ENCODE data around the gene NAT9. TPM values are rescaled to one million over a fixed set of nuclear protein-coding genes. Genes with fewer than 3 reads are reported as not detected.

Gene NAT9
- total RNA-seq, 1 donor from 2014 or later = 50.1 TPM

- no peak for DNase-seq (ENCODE audit: low spot score)
- peaks cover 18% of the 10 kb centered on the region for H3K27me3 Mint-ChIP-seq (ENCODE audit: unreplicated experiment)
- peak overlapping the region; percentile 94 for H3K4me3 Mint-ChIP-seq (ENCODE audit: unreplicated experiment)
- H3K36me3 Mint-ChIP-seq (ENCODE audit: low read depth, unreplicated experiment) = peaks cover 5% of the 10 kb centered on the region
- TF ChIP-seq CTCF (IDR thresholded peaks at IDR 0.05; ENCODE audit: unreplicated experiment) = no peak
- no peaks in the 10 kb centered on the region for H3K9me3 Mint-ChIP-seq (ENCODE audit: unreplicated experiment)
- H3K27ac Mint-ChIP-seq (ENCODE audit: unreplicated experiment) = peak overlapping the region; percentile 86
- H3K4me1 Mint-ChIP-seq (ENCODE audit: unreplicated experiment) = peaks cover 44% of the 10 kb centered on the region
Observed at GRCh38 chr17:74749279-74750038, 26.7 kb downstream of the NAT9 start.

- peak; percentile 97 for DNase-seq (ENCODE audit: low spot score)
- H3K27me3 Mint-ChIP-seq (ENCODE audit: unreplicated experiment) = peaks cover 21% of the 10 kb centered on the region
- peaks cover 5% of the 10 kb centered on the region for H3K36me3 Mint-ChIP-seq (ENCODE audit: low read depth, unreplicated experiment)
- H3K4me1 Mint-ChIP-seq (ENCODE audit: unreplicated experiment) = peaks cover 48% of the 10 kb centered on the region
- H3K4me3 Mint-ChIP-seq (ENCODE audit: unreplicated experiment) = peak within 1 kb of the TSS; percentile 94
- H3K9me3 Mint-ChIP-seq (ENCODE audit: unreplicated experiment) = no peaks in the 10 kb centered on the region
- peak; percentile 20 for TF ChIP-seq CTCF (IDR thresholded peaks at IDR 0.05; ENCODE audit: unreplicated experiment)
- peak within 1 kb of the TSS; percentile 86 for H3K27ac Mint-ChIP-seq (ENCODE audit: unreplicated experiment)
Observed at GRCh38 chr17:74748529-74749278, 27.4 kb downstream of the NAT9 start, which contains the start of gene NHERF1. Gene NHERF1 (plus strand): TSS chr17:74748628. CDS start chr17:74748847, 219 bp downstream.

GRCh38 chr17:74748279-74748528, 27.9 kb downstream of the NAT9 start:
- no peak for DNase-seq (ENCODE audit: low spot score)
- Mint-ChIP-seq H3K4me3 (ENCODE audit: unreplicated experiment) (no peak overlapping the region), H3K4me1 (ENCODE audit: unreplicated experiment) (peaks cover 53% of the 10 kb centered on the region), H3K36me3 (ENCODE audit: low read depth, unreplicated experiment) (peaks cover 5% of the 10 kb centered on the region), H3K27me3 (ENCODE audit: unreplicated experiment) (peaks cover 20% of the 10 kb centered on the region), H3K27ac (ENCODE audit: unreplicated experiment) (no peak overlapping the region), H3K9me3 (ENCODE audit: unreplicated experiment) (no peaks in the 10 kb centered on the region)
- TF ChIP-seq CTCF (IDR thresholded peaks at IDR 0.05; ENCODE audit: unreplicated experiment) = no peak

- Mint-ChIP-seq H3K27ac (ENCODE audit: unreplicated experiment) (no peak overlapping the region), H3K9me3 (ENCODE audit: unreplicated experiment) (no peaks in the 10 kb centered on the region), H3K27me3 (ENCODE audit: unreplicated experiment) (peaks cover 20% of the 10 kb centered on the region), H3K4me3 (ENCODE audit: unreplicated experiment) (peak overlapping the region; percentile 57), H3K4me1 (ENCODE audit: unreplicated experiment) (peaks cover 61% of the 10 kb centered on the region), H3K36me3 (ENCODE audit: low read depth, unreplicated experiment) (peaks cover 5% of the 10 kb centered on the region)
- no peak for TF ChIP-seq CTCF (IDR thresholded peaks at IDR 0.05; ENCODE audit: unreplicated experiment)
- no peak for DNase-seq (ENCODE audit: low spot score)
Observed at GRCh38 chr17:74746922-74747321, 29.2 kb downstream of the NAT9 start.

GRCh38 chr17:74746376-74746775, 29.8 kb downstream of the NAT9 start:
- H3K4me1 Mint-ChIP-seq (ENCODE audit: unreplicated experiment) = peaks cover 63% of the 10 kb centered on the region
- TF ChIP-seq CTCF (IDR thresholded peaks at IDR 0.05; ENCODE audit: unreplicated experiment) = no peak
- peaks cover 20% of the 10 kb centered on the region for H3K27me3 Mint-ChIP-seq (ENCODE audit: unreplicated experiment)
- peaks cover 5% of the 10 kb centered on the region for H3K36me3 Mint-ChIP-seq (ENCODE audit: low read depth, unreplicated experiment)
- no peak overlapping the region for H3K4me3 Mint-ChIP-seq (ENCODE audit: unreplicated experiment)
- no peak overlapping the region for H3K27ac Mint-ChIP-seq (ENCODE audit: unreplicated experiment)
- DNase-seq (ENCODE audit: low spot score) = no peak
- H3K9me3 Mint-ChIP-seq (ENCODE audit: unreplicated experiment) = no peaks in the 10 kb centered on the region
